NCI-H446 (cell line): ENCODE data around the gene FAM120AOS.

Experiments
- DNase-seq, 2 experiments: peaks; one replicate each; lab custom pipeline; 2025; lab: John Stamatoyannopoulos, UW

Gene FAM120AOS

GRCh38 chr9:93453047-93453914, at the start of gene FAM120AOS:
FAM120AOS (minus strand) TSS chr9:93453581; CDS start chr9:93452709, 872 bp downstream.
- DNase-seq, result peak; percentile 79 to 88

- no peak for DNase-seq
Observed at GRCh38 chr9:93501406-93501805, 48.0 kb upstream of the FAM120AOS start.

- no peak for DNase-seq
Observed at GRCh38 chr9:93500571-93501298, 47.4 kb upstream of the FAM120AOS start.

- DNase-seq, result no peak
Observed at GRCh38 chr9:93496285-93496684, 42.9 kb upstream of the FAM120AOS start.

GRCh38 chr9:93493949-93494348, 40.6 kb upstream of the FAM120AOS start:
- DNase-seq, result no peak

- no peak for DNase-seq
Observed at GRCh38 chr9:93492327-93492726, 38.9 kb upstream of the FAM120AOS start.

- no peak for DNase-seq
Observed at GRCh38 chr9:93491593-93492232, 38.3 kb upstream of the FAM120AOS start.

- no peak for DNase-seq
Observed at GRCh38 chr9:93488244-93488643, 34.9 kb upstream of the FAM120AOS start.

- DNase-seq, result no peak
Observed at GRCh38 chr9:93486268-93486667, 32.9 kb upstream of the FAM120AOS start.

GRCh38 chr9:93483497-93483896, 30.1 kb upstream of the FAM120AOS start:
- DNase-seq, result no peak

- DNase-seq, result no peak
Observed at GRCh38 chr9:93480728-93481324, 27.4 kb upstream of the FAM120AOS start.

GRCh38 chr9:93480262-93480661, 26.9 kb upstream of the FAM120AOS start:
- no peak for DNase-seq

- no peak for DNase-seq
Observed at GRCh38 chr9:93479726-93480125, 26.3 kb upstream of the FAM120AOS start.

GRCh38 chr9:93477397-93477796, 24.0 kb upstream of the FAM120AOS start:
- no peak for DNase-seq

- DNase-seq, result no peak
Observed at GRCh38 chr9:93476924-93477323, 23.5 kb upstream of the FAM120AOS start.

- no peak for DNase-seq
Observed at GRCh38 chr9:93475856-93476255, 22.5 kb upstream of the FAM120AOS start.

- DNase-seq, result no peak
Observed at GRCh38 chr9:93475108-93475507, 21.7 kb upstream of the FAM120AOS start.

GRCh38 chr9:93473411-93473810, 20.0 kb upstream of the FAM120AOS start:
- no peak for DNase-seq

- no peak for DNase-seq
Observed at GRCh38 chr9:93471124-93471523, 17.7 kb upstream of the FAM120AOS start.

- no peak for DNase-seq
Observed at GRCh38 chr9:93470391-93470790, 17.0 kb upstream of the FAM120AOS start.

- no peak for DNase-seq
Observed at GRCh38 chr9:93468763-93469456, 15.5 kb upstream of the FAM120AOS start.

- DNase-seq, result no peak
Observed at GRCh38 chr9:93467462-93467861, 14.1 kb upstream of the FAM120AOS start.
